NB4 (cell line): ENCODE results near the gene SLC27A4.

Source experiments
- CTCF ChIP-seq: IDR thresholded peaks from one replicate; pipeline ENCODE4 v1.5.1; 2012; ENCODE audit warnings: low read depth, low read length
- MYC ChIP-seq: IDR thresholded peaks from 2 replicates; pipeline ENCODE4 v1.6.1; 2011; ENCODE audit warnings: low read depth, low read length
- POLR2A ChIP-seq: IDR thresholded peaks from 2 replicates; pipeline ENCODE4 v1.6.1; 2011; ENCODE audit warnings: mild to moderate bottlenecking; ENCODE audit not compliant: insufficient read length; ENCODE audit errors: extremely low read depth

DNA sequence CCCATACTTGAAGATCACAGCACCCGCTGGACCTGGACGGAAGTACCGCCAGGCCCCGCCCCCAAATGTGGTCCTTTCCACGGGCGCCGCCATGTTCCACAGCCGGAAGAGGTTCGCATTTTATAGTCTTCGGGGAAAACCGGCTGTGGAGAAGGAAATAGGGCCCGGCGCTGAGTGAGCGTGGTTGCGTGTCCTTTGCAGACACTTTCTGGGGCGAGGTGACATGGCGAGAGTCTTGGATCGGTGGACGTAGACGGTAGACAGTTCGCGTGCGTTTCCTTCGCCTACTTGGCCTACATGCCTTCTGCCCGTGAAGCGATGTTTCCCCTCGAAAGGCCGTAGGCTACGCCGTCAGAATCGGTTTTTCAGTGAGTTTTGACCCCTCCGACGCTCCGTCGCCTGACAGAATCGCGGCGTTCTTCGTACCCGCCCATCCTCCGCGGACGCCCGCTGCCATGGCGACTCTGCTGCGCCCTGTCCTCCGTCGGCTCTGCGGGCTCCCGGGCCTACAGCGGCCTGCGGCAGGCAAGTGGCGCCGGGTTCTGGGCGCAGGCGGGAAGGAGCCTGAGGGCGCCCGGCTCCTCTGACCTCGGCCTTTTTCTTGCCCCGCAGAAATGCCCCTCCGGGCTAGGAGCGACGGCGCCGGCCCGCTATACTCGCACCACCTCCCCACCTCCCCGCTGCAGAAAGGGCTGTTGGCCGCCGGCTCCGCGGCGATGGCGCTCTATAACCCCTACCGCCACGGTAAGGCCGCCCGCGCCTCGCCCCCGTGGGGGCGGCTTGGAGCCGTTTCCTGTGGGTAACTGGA is 17.7 kb upstream of the SLC27A4 start, which contains the start of the genes COQ4 and TRUB2:
- peak; percentile 98 for TF ChIP-seq MYC
- no peak for TF ChIP-seq CTCF
- TF ChIP-seq POLR2A, result peak; percentile 84
